GM18909 (cell line): ENCODE results near the gene CYP27C1.
"Not testable (repeated sequence)": the region's sequence is repeated elsewhere in the genome, so short reads cannot be mapped to it uniquely, and the experiment has no call there.

Experiments used
- ATAC-seq: cut with Tn5 transposase; IDR thresholded peaks from one replicate; pipeline ENCODE4 v1.9.1; 2021; ENCODE audit warnings: mild to moderate bottlenecking; ENCODE audit not compliant: unreplicated experiment, poor library complexity

CYP27C1 gene

GRCh38 chr2:127220102-127220767, at the start of gene CYP27C1:
Gene CYP27C1, minus strand, starts transcription at chr2:127220299. Its CDS starts 29 bp downstream, at chr2:127220270.
- ATAC-seq = no peak

- no peak for ATAC-seq
These were observed 41.8 kb upstream of the CYP27C1 start for GRCh38 chr2:127261804-127262406.

GRCh38 chr2:127259355-127259754, 39.3 kb upstream of the CYP27C1 start:
- ATAC-seq = no peak

GRCh38 chr2:127256866-127257265, 36.8 kb upstream of the CYP27C1 start:
- no peak for ATAC-seq

- no peak for ATAC-seq
These were observed 36.3 kb upstream of the CYP27C1 start for GRCh38 chr2:127256381-127256780.

- ATAC-seq = no peak
These were observed 35.6 kb upstream of the CYP27C1 start for GRCh38 chr2:127255721-127256120.

- no peak for ATAC-seq
These were observed 35.0 kb upstream of the CYP27C1 start for GRCh38 chr2:127255146-127255545.

GRCh38 chr2:127254386-127254981, 34.4 kb upstream of the CYP27C1 start:
- no peak for ATAC-seq

GRCh38 chr2:127241184-127241583, 21.1 kb upstream of the CYP27C1 start:
- ATAC-seq = not testable (repeated sequence)

GRCh38 chr2:127239395-127239794, 19.3 kb upstream of the CYP27C1 start:
- ATAC-seq = no peak

GRCh38 chr2:127237768-127238167, 17.7 kb upstream of the CYP27C1 start:
- not testable (repeated sequence) for ATAC-seq

- no peak for ATAC-seq
These were observed 15.1 kb upstream of the CYP27C1 start for GRCh38 chr2:127235082-127235702.

- ATAC-seq = no peak
These were observed 13.6 kb upstream of the CYP27C1 start for GRCh38 chr2:127233710-127234109.

- no peak for ATAC-seq
These were observed 11.2 kb upstream of the CYP27C1 start for GRCh38 chr2:127231130-127231865.

GRCh38 chr2:127229555-127229954, 9.5 kb upstream of the CYP27C1 start:
- no peak for ATAC-seq

- no peak for ATAC-seq
These were observed 8.0 kb upstream of the CYP27C1 start for GRCh38 chr2:127228102-127228501.

- ATAC-seq = not testable (repeated sequence)
These were observed 7.2 kb upstream of the CYP27C1 start for GRCh38 chr2:127227264-127227660.

- ATAC-seq = no peak
These were observed 6.6 kb upstream of the CYP27C1 start for GRCh38 chr2:127226520-127227263.

GRCh38 chr2:127226132-127226519, 6.0 kb upstream of the CYP27C1 start:
- no peak for ATAC-seq
